A673 (cell line): ENCODE measurements around the gene IRX5.

ENCODE experiments used
- CTCF ChIP-seq: fragments of 300-800, 200-600 bp; sonication (generic); conservative IDR thresholded peaks from 2 replicates; pipeline ENCODE4 v1.5.1; 2017; ENCODE audit warnings: low read depth, mild to moderate bottlenecking, antibody characterized with exemption, low read length, moderate library complexity, mixed read lengths
- EZH2 ChIP-seq: fragments of 200-600 bp; sonication (generic); IDR thresholded peaks from 2 replicates; pipeline ENCODE4 v1.6.1; 2017; ENCODE audit warnings: borderline replicate concordance, low read depth, mild to moderate bottlenecking, mixed read lengths, antibody characterized with exemption, low read length; ENCODE audit not compliant: poor library complexity, severe bottlenecking

- no peak for TF ChIP-seq CTCF
- TF ChIP-seq EZH2 = no peak
Observed at GRCh38 chr16:54931120-54932014, 702 bp downstream of the IRX5 start.
